Measurements from ENCODE around the gene CLCA4.

Gene CLCA4

DNA sequence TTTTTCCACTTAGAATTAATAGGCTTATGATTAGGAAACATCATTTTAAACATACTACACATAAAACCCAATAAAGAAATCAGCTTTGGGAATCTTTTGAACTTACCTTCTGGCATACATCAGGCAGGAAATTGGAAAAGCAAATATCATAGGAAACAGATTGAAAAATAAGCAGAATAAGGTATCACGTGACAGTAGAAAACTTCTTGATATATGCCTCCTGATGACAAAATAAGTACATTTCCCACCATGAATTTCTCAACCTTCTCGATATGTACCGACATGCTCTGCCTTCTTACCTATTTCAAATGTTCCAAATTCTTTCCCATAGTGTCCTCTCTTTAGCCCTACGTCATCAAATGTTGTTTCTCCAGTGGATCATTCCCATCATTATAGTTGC is 72.4 kb downstream of the CLCA4 start:
- DNase-seq, result no peak

DNA sequence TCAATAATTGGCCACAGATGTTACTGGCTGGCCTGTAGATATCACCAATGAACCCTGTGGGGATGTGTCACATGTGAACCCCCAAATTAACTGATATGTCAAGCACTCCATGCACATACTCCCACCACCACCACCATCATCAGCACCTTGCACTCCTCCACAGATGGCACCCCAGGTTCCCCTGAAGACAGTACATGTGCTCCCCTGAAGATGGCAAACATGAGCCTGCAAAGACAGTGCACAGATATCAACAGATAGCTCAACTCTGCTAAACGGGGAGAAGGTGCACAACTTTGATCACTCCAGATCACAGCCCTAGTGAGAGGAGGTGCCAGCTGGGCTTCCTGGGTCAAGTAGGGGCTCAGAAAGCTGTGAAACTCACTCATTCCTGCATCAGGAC is 74.4 kb downstream of the CLCA4 start:
- DNase-seq, result no peak
